HCT116 (cell line): ENCODE measurements around the gene SHISA2. TPM values are rescaled to one million over a fixed set of nuclear protein-coding genes. Genes with fewer than 3 reads are reported as not detected.

Source experiments
- ATAC-seq: fragments of 200-7000 bp; cut with Tn5 transposase; 2 replicates; pipeline ENCODE4 v1.9.1; 2020; ENCODE audit warnings: mild to moderate bottlenecking, moderate library complexity
- BruUV-seq: library from RNA; stranded (reverse); fragments of 400-500 nt; replicated peaks from 2 replicates; lab custom pipeline; 2021; lab: Mats Ljungman, UMichigan
- CTCF ChIA-PET: fragments of 300-600 bp; sonication (Branson Sonifier 250); formaldehyde crosslinking; loops from one replicate; lab custom pipeline; 2021; ENCODE audit warnings: antibody characterized with exemption; lab: Charles Lee
- POLR2A ChIA-PET: fragments of 300-600, 350-600 bp; sonication (Branson Sonifier 250); formaldehyde crosslinking; loops from one replicate; lab custom pipeline; 2021; ENCODE audit warnings: antibody characterized with exemption; lab: Charles Lee
- RAD21 ChIA-PET, 2 experiments: fragments of 300-600 bp; sonication (Branson Sonifier 250); formaldehyde crosslinking; loops; one replicate each; lab custom pipeline; 2023; ENCODE audit warnings: low total read pairs in 2 of 2; ENCODE audit not compliant: uncharacterized antibody in 2 of 2, unreplicated experiment in 2 of 2, low non-redundant PET in 1 of 2; lab: Charles Lee
- DNase-seq: peaks from one replicate; pipeline ENCODE4 v3.0.0-alpha.2; 2010; ENCODE audit warnings: low read depth, low spot score
- H2AFZ ChIP-seq: fragments of 200-600 bp; shearing (Covaris generic), sonication (generic); 2 replicates; pipeline ENCODE4 v1.6.1; 2017; ENCODE audit warnings: low read depth, mixed run types, mixed read lengths, antibody characterized with exemption, low read length; ENCODE audit not compliant: poor library complexity, severe bottlenecking
- H3K27ac ChIP-seq: 2 replicates; pipeline ENCODE4 v1.5.1; 2012; ENCODE audit warnings: low read depth, low read length
- H3K27me3 ChIP-seq: fragments of 200-600 bp; sonication (generic); 2 replicates; pipeline ENCODE4 v1.6.1; 2016; ENCODE audit warnings: mixed run types, low read length, mixed read lengths; ENCODE audit not compliant: insufficient read depth
- H3K36me3 ChIP-seq, 2 experiments: fragments of 200-500 bp in 1 of 2; fragments of 200-600 bp in 1 of 2; sonication (Bioruptor generic) in 1 of 2; sonication (generic) in 1 of 2; 2 replicates each; pipeline versions ENCODE4 v1.5.1 to v1.6.1; 2014 to 2016; ENCODE audit warnings: low read length in 2 of 2, inconsistent platforms in 1 of 2, mixed read lengths in 1 of 2, mixed run types in 1 of 2; ENCODE audit not compliant: insufficient read depth in 2 of 2, control insufficient read depth in 1 of 2
- H3K4me1 ChIP-seq, 2 experiments: fragments of 200-600 bp in 1 of 2; sonication (generic) in 1 of 2; 2 replicates each; pipeline versions ENCODE4 v1.5.1 to v1.6.1; 2012 to 2017; ENCODE audit warnings: low read length in 2 of 2, inconsistent platforms in 1 of 2, mild to moderate bottlenecking in 1 of 2, mixed read lengths in 1 of 2, mixed run types in 1 of 2, moderate library complexity in 1 of 2; ENCODE audit not compliant: insufficient read depth in 2 of 2, control insufficient read depth in 1 of 2
- H3K4me2 ChIP-seq: fragments of 200-600 bp; sonication (generic); 2 replicates; pipeline ENCODE4 v1.6.1; 2017; ENCODE audit warnings: mixed run types, low read length, mixed read lengths
- H3K4me3 ChIP-seq, 2 experiments: fragments of 200-600 bp in 1 of 2; sonication (generic) in 1 of 2; replicated peaks in 1 of 2; 2 replicates each; pipeline ENCODE4 v1.5.1; 2011 to 2016; ENCODE audit warnings: low read length in 2 of 2, control low read depth in 1 of 2, low read depth in 1 of 2, mild to moderate bottlenecking in 1 of 2, mixed read lengths in 1 of 2, mixed run types in 1 of 2
- H3K79me2 ChIP-seq: fragments of 200-600 bp; sonication (generic); 2 replicates; pipeline ENCODE4 v1.6.1; 2017; ENCODE audit warnings: mild to moderate bottlenecking, mixed run types, low read length, moderate library complexity, mixed read lengths; ENCODE audit not compliant: insufficient read depth
- H3K9ac ChIP-seq: fragments of 200-600 bp; sonication (generic); 2 replicates; pipeline ENCODE4 v1.6.1; 2016; ENCODE audit warnings: low read length, mixed read lengths
- H3K9me2 ChIP-seq: fragments of 200-600 bp; sonication (generic), shearing (Covaris generic); 2 replicates; pipeline ENCODE4 v1.6.1; 2017; ENCODE audit warnings: mixed run types, mild to moderate bottlenecking, moderate library complexity; ENCODE audit not compliant: insufficient read depth
- H3K9me3 ChIP-seq, 2 experiments: fragments of 200-500 bp in 1 of 2; fragments of 200-600 bp in 1 of 2; sonication (Bioruptor generic) in 1 of 2; sonication (generic) in 1 of 2; 2 replicates each; pipeline ENCODE4 v1.6.1; 2014 to 2017; ENCODE audit warnings: low read length in 2 of 2, mixed read lengths in 2 of 2, inconsistent platforms in 1 of 2, low read depth in 1 of 2, mild to moderate bottlenecking in 1 of 2, mixed run types in 1 of 2, moderate library complexity in 1 of 2; ENCODE audit not compliant: control insufficient read depth in 1 of 2, insufficient read depth in 1 of 2
- H4K20me1 ChIP-seq: fragments of 200-600 bp; sonication (generic), shearing (Covaris generic); 2 replicates; pipeline ENCODE4 v1.6.1; 2017; ENCODE audit warnings: mixed run types, mild to moderate bottlenecking, moderate library complexity; ENCODE audit not compliant: insufficient read depth
- ATF3 ChIP-seq: IDR thresholded peaks from 2 replicates; pipeline ENCODE4 v1.6.1; 2012
- CBX3 ChIP-seq: IDR thresholded peaks from 2 replicates; pipeline ENCODE4 v1.6.1; 2012; ENCODE audit warnings: low read depth
- CEBPB ChIP-seq: IDR thresholded peaks from 2 replicates; pipeline ENCODE4 v1.6.1; 2012; ENCODE audit warnings: low read depth
- CTCF ChIP-seq, 3 experiments: fragments of 200-600 bp in 1 of 3; sonication (generic) in 1 of 3; IDR thresholded peaks in 2 of 3; conservative IDR thresholded peaks in 1 of 3; 2 replicates each; pipeline ENCODE4 v1.5.1; 2012 to 2017; ENCODE audit warnings: low read depth in 2 of 3, low read length in 2 of 3, antibody characterized with exemption in 1 of 3, borderline replicate concordance in 1 of 3, control low read depth in 1 of 3, mild to moderate bottlenecking in 1 of 3, mixed read lengths in 1 of 3, mixed run types in 1 of 3, moderate library complexity in 1 of 3; ENCODE audit not compliant: insufficient read depth in 1 of 3
- EGR1 ChIP-seq: IDR thresholded peaks from 2 replicates; pipeline ENCODE4 v1.6.1; 2012; ENCODE audit warnings: low read depth
- ELF1 ChIP-seq: IDR thresholded peaks from 2 replicates; pipeline ENCODE4 v1.6.1; 2012; ENCODE audit warnings: low read depth, borderline replicate concordance
- EZH2phosphoT487 ChIP-seq: fragments of 200-600 bp; IDR thresholded peaks from 2 replicates; pipeline ENCODE4 v1.6.1; 2018; ENCODE audit warnings: antibody characterized with exemption, borderline replicate concordance
- FOSL1 ChIP-seq: IDR thresholded peaks from 2 replicates; pipeline ENCODE4 v1.6.1; 2012; ENCODE audit warnings: low read depth
- RAD21 ChIP-seq: IDR thresholded peaks from 2 replicates; pipeline ENCODE4 v1.6.1; 2012; ENCODE audit warnings: low read depth, mild to moderate bottlenecking
- REST ChIP-seq: IDR thresholded peaks from 2 replicates; pipeline ENCODE4 v1.6.1; 2012; ENCODE audit warnings: low read depth
- SIN3A ChIP-seq: IDR thresholded peaks from 2 replicates; pipeline ENCODE4 v1.6.1; 2012; ENCODE audit warnings: low read depth
- SRF ChIP-seq: IDR thresholded peaks from 2 replicates; pipeline ENCODE4 v1.6.1; 2012; ENCODE audit warnings: low read depth
- TCF7L2 ChIP-seq: IDR thresholded peaks from 2 replicates; pipeline ENCODE4 v1.7.0; 2011; ENCODE audit warnings: borderline replicate concordance, inconsistent platforms; ENCODE audit not compliant: insufficient read depth, insufficient read length; ENCODE audit errors: extremely low read depth
- YY1 ChIP-seq: IDR thresholded peaks from 2 replicates; pipeline ENCODE4 v1.6.1; 2011; ENCODE audit warnings: low read length, low read depth, moderate library complexity, mild to moderate bottlenecking; ENCODE audit not compliant: insufficient replicate concordance; ENCODE audit errors: extremely low read depth
- ZBTB33 ChIP-seq: IDR thresholded peaks from 2 replicates; pipeline ENCODE4 v1.6.1; 2011; ENCODE audit warnings: mild to moderate bottlenecking, low read length, moderate library complexity; ENCODE audit not compliant: insufficient replicate concordance; ENCODE audit errors: extremely low read depth
- ZFX ChIP-seq: fragments of 450-650 bp; IDR thresholded peaks from 2 replicates; pipeline ENCODE4 v1.6.1; 2017
- intact Hi-C: fragments of 100-400 bp; cut with micrococcal nuclease; formaldehyde crosslinking; loops from 2 replicates; pipeline ENCODE4 v1.10.0; 2022
- total RNA-seq: library from RNA; stranded (reverse); gene quantifications from one replicate; pipeline ENCODE4 v1.2.1, GENCODE V29; 2021; ENCODE audit not compliant: unreplicated experiment

Gene SHISA2
- total RNA-seq, 1 experiment from 2014 or later, result not detected

GRCh38 chr13:26052337-26052736, 521 bp upstream of the SHISA2 start:
- no peak overlapping the region for H2AFZ ChIP-seq
- no peak for ATAC-seq
- no peak overlapping the region for H3K27ac ChIP-seq
- BruUV-seq, result no TSS peak
- DNase-seq, result no peak
- TF ChIP-seq SRF, result no peak
- no peak for TF ChIP-seq YY1
- TF ChIP-seq CBX3, result no peak
- no peak for TF ChIP-seq ZBTB33
- TF ChIP-seq ELF1, result no peak
- TF ChIP-seq EZH2phosphoT487, result no peak
- TF ChIP-seq ATF3, result no peak
- no peak for TF ChIP-seq SIN3A
- no peak for TF ChIP-seq TCF7L2
- TF ChIP-seq EGR1, result no peak
- TF ChIP-seq ZFX, result no peak
- TF ChIP-seq CEBPB, result no peak
- no peak for TF ChIP-seq RAD21
- TF ChIP-seq CTCF (IDR thresholded peaks at IDR 0.05 in 2 of 3, conservative IDR thresholded peaks at IDR 0.05 in 1 of 3; ENCODE audit: borderline replicate concordance in 1 of 3, insufficient read depth in 1 of 3, low read depth in 2 of 3, low read length in 2 of 3), result no peak
- TF ChIP-seq REST, result no peak
- TF ChIP-seq FOSL1, result no peak
- TF ChIP-seq, all 23 proteins: peak for 0
- ChIA-PET POLR2A (no interaction called here), RAD21 (no interaction called here), CTCF (no interaction called here)
- H3K9me2 ChIP-seq, result no peaks in the 10 kb centered on the region
- H3K9me3 ChIP-seq, result no peaks in the 10 kb centered on the region
- H3K27me3 ChIP-seq, result peaks cover 37% of the 10 kb centered on the region
- no peak overlapping the region for H3K4me3 ChIP-seq
- intact Hi-C loops, result no loop called here
- H3K4me1 ChIP-seq, result no peaks in the 10 kb centered on the region
- no peak overlapping the region for H3K9ac ChIP-seq
- no peak overlapping the region for H3K4me2 ChIP-seq
- no peaks in the 10 kb centered on the region for H3K79me2 ChIP-seq
- no peaks in the 10 kb centered on the region for H4K20me1 ChIP-seq
- H3K36me3 ChIP-seq, result no peaks in the 10 kb centered on the region
